SJCRH30 (cell line): ENCODE results near the gene ATP5F1E. TPM values are rescaled to one million over a fixed set of nuclear protein-coding genes. Genes with fewer than 3 reads are reported as not detected.
A peak's percentile ranks its signal among the peaks of the same experiment; 100 is the strongest.

Source experiments
- DNase-seq, 2 experiments: peaks; one replicate each; pipeline ENCODE4 v3.0.0-alpha.2; 2015 to 2020
- H3K27ac ChIP-seq: fragments of 250-450 bp; sonication (Bioruptor Pico); 2 replicates; pipeline ENCODE4 v1.5.1; 2020; ENCODE audit warnings: mild to moderate bottlenecking, moderate library complexity
- H3K27me3 ChIP-seq: fragments of 250-450 bp; sonication (Bioruptor Pico); 2 replicates; pipeline ENCODE4 v1.5.1; 2020; ENCODE audit warnings: mild to moderate bottlenecking, moderate library complexity
- H3K36me3 ChIP-seq: fragments of 250-450 bp; sonication (Bioruptor Pico); 2 replicates; pipeline ENCODE4 v1.5.1; 2020; ENCODE audit warnings: mild to moderate bottlenecking, moderate library complexity
- H3K4me1 ChIP-seq: fragments of 250-450 bp; sonication (Bioruptor Pico); 2 replicates; pipeline ENCODE4 v1.5.1; 2020; ENCODE audit warnings: mild to moderate bottlenecking, moderate library complexity
- H3K4me3 ChIP-seq: fragments of 250-450 bp; sonication (Bioruptor Pico); 2 replicates; pipeline ENCODE4 v1.5.1; 2020; ENCODE audit warnings: mild to moderate bottlenecking, moderate library complexity
- H3K9me3 ChIP-seq: fragments of 250-450 bp; sonication (Bioruptor Pico); replicated peaks from 2 replicates; pipeline ENCODE4 v1.5.1; 2020; ENCODE audit warnings: mild to moderate bottlenecking, moderate library complexity
- total RNA-seq: library from RNA; depleted of rRNA; stranded (reverse); fragments of >200 nt; shearing (Covaris generic); gene quantifications from 2 replicates; pipeline ENCODE4 v1.2.3, GENCODE V29; 2014; rRNA removed

The ATP5F1E gene
- total RNA-seq: 124 and 133 TPM in 2 replicates

GRCh38 chr20:59032023-59032712 lies at the start of gene ATP5F1E:
ATP5F1E (minus strand) TSS chr20:59032335; CDS start chr20:59032251, 84 bp downstream.
- H3K27ac ChIP-seq: peak within 1 kb of the TSS; percentile 85
- H3K4me3 ChIP-seq: peak within 1 kb of the TSS; percentile 93
- peak; percentile 99 to 100 for DNase-seq
- H3K9me3 ChIP-seq: no peaks in the 10 kb centered on the region
- H3K36me3 ChIP-seq: peaks cover 76% of the 10 kb centered on the region
- H3K27me3 ChIP-seq: no peaks in the 10 kb centered on the region
- H3K4me1 ChIP-seq: peaks cover 43% of the 10 kb centered on the region

GRCh38 chr20:59081036-59081435 lies 48.9 kb upstream of the ATP5F1E start:
- H3K4me1 ChIP-seq: peaks cover 30% of the 10 kb centered on the region
- no peak overlapping the region for H3K27ac ChIP-seq
- no peak for DNase-seq
- H3K4me3 ChIP-seq: no peak overlapping the region
- no peaks in the 10 kb centered on the region for H3K9me3 ChIP-seq
- H3K27me3 ChIP-seq: no peaks in the 10 kb centered on the region
- no peaks in the 10 kb centered on the region for H3K36me3 ChIP-seq

- peak in 1 of 2 experiments; percentile 32 for DNase-seq
- H3K4me3 ChIP-seq: no peak overlapping the region
- H3K27me3 ChIP-seq: no peaks in the 10 kb centered on the region
- no peaks in the 10 kb centered on the region for H3K9me3 ChIP-seq
- no peaks in the 10 kb centered on the region for H3K36me3 ChIP-seq
- no peak overlapping the region for H3K27ac ChIP-seq
- H3K4me1 ChIP-seq: peaks cover 25% of the 10 kb centered on the region
Measured at GRCh38 chr20:59078231-59078630, 46.1 kb upstream of the ATP5F1E start.

- Histone ChIP-seq H3K4me3 (no peak overlapping the region), H3K9me3 (no peaks in the 10 kb centered on the region), H3K27ac (no peak overlapping the region), H3K4me1 (peaks cover 20% of the 10 kb centered on the region), H3K36me3 (no peaks in the 10 kb centered on the region), H3K27me3 (no peaks in the 10 kb centered on the region)
- DNase-seq: no peak
Measured at GRCh38 chr20:59077705-59078104, 45.6 kb upstream of the ATP5F1E start.

- Histone ChIP-seq H3K27me3 (peaks cover 4% of the 10 kb centered on the region; the same call in 1 of the 2 replicates), H3K27ac (no peak overlapping the region), H3K4me3 (no peak overlapping the region), H3K4me1 (peaks cover 7% of the 10 kb centered on the region), H3K9me3 (no peaks in the 10 kb centered on the region), H3K36me3 (no peaks in the 10 kb centered on the region)
- no peak for DNase-seq
Measured at GRCh38 chr20:59075934-59076508, 43.9 kb upstream of the ATP5F1E start.

GRCh38 chr20:59074456-59074855 lies 42.3 kb upstream of the ATP5F1E start:
- peaks cover 7% of the 10 kb centered on the region for H3K4me1 ChIP-seq
- no peaks in the 10 kb centered on the region for H3K9me3 ChIP-seq
- no peak overlapping the region for H3K27ac ChIP-seq
- DNase-seq: no peak
- peaks cover 8% of the 10 kb centered on the region; the same call in 1 of the 2 replicates for H3K27me3 ChIP-seq
- no peaks in the 10 kb centered on the region for H3K36me3 ChIP-seq
- H3K4me3 ChIP-seq: no peak overlapping the region

GRCh38 chr20:59073582-59073981 lies 41.4 kb upstream of the ATP5F1E start:
- no peaks in the 10 kb centered on the region for H3K36me3 ChIP-seq
- H3K9me3 ChIP-seq: no peaks in the 10 kb centered on the region

GRCh38 chr20:59071216-59071615 lies 39.1 kb upstream of the ATP5F1E start:
- Histone ChIP-seq H3K4me3 (no peak overlapping the region), H3K9me3 (no peaks in the 10 kb centered on the region), H3K4me1 (no peaks in the 10 kb centered on the region), H3K27ac (no peak overlapping the region), H3K36me3 (no peaks in the 10 kb centered on the region), H3K27me3 (peaks cover 14% of the 10 kb centered on the region; the same call in 1 of the 2 replicates)
- DNase-seq: no peak

More at GRCh38 chr20:59073582-59073981, 41.4 kb upstream of the ATP5F1E start:
- no peak for DNase-seq
- no peak overlapping the region for H3K27ac ChIP-seq
- H3K4me3 ChIP-seq: no peak overlapping the region
- peaks cover 7% of the 10 kb centered on the region for H3K4me1 ChIP-seq
- H3K27me3 ChIP-seq: peaks cover 8% of the 10 kb centered on the region; the same call in 1 of the 2 replicates

- no peak overlapping the region for H3K4me3 ChIP-seq
- peaks cover 14% of the 10 kb centered on the region; the same call in 1 of the 2 replicates for H3K27me3 ChIP-seq
- H3K9me3 ChIP-seq: no peaks in the 10 kb centered on the region
- peaks cover 7% of the 10 kb centered on the region for H3K4me1 ChIP-seq
- H3K27ac ChIP-seq: no peak overlapping the region
- H3K36me3 ChIP-seq: no peaks in the 10 kb centered on the region
- no peak for DNase-seq
Measured at GRCh38 chr20:59069026-59069425, 36.9 kb upstream of the ATP5F1E start.

GRCh38 chr20:59068534-59068933 lies 36.4 kb upstream of the ATP5F1E start:
- no peak overlapping the region for H3K4me3 ChIP-seq
- H3K27me3 ChIP-seq: peaks cover 14% of the 10 kb centered on the region; the same call in 1 of the 2 replicates
- H3K27ac ChIP-seq: no peak overlapping the region
- H3K36me3 ChIP-seq: no peaks in the 10 kb centered on the region
- DNase-seq: no peak
- no peaks in the 10 kb centered on the region for H3K9me3 ChIP-seq
- H3K4me1 ChIP-seq: peaks cover 8% of the 10 kb centered on the region

GRCh38 chr20:59064214-59064722 lies 32.1 kb upstream of the ATP5F1E start:
- no peak overlapping the region for H3K27ac ChIP-seq
- peak in 1 of 2 experiments; percentile 45 for DNase-seq
- no peaks in the 10 kb centered on the region for H3K9me3 ChIP-seq
- H3K4me1 ChIP-seq: peaks cover 14% of the 10 kb centered on the region
- H3K36me3 ChIP-seq: no peaks in the 10 kb centered on the region
- 0 out of 2 replicates have a peak, but pooled peaks cover 6% of the 10 kb centered on the region for H3K27me3 ChIP-seq
- H3K4me3 ChIP-seq: no peak overlapping the region

- peak; percentile 61 to 79 for DNase-seq
- Histone ChIP-seq H3K27me3 (0 out of 2 replicates have a peak, but pooled peaks cover 6% of the 10 kb centered on the region), H3K27ac (no peak overlapping the region), H3K4me1 (peaks cover 14% of the 10 kb centered on the region), H3K4me3 (peak overlapping the region; percentile 16), H3K36me3 (no peaks in the 10 kb centered on the region), H3K9me3 (no peaks in the 10 kb centered on the region)
Measured at GRCh38 chr20:59063358-59064213, 31.5 kb upstream of the ATP5F1E start.

GRCh38 chr20:59062081-59062480 lies 29.9 kb upstream of the ATP5F1E start:
- H3K27me3 ChIP-seq: 0 out of 2 replicates have a peak, but pooled peaks cover 6% of the 10 kb centered on the region
- peaks cover 14% of the 10 kb centered on the region for H3K4me1 ChIP-seq
- H3K4me3 ChIP-seq: no peak overlapping the region
- no peak for DNase-seq
- no peak overlapping the region for H3K27ac ChIP-seq
- no peaks in the 10 kb centered on the region for H3K9me3 ChIP-seq
- no peaks in the 10 kb centered on the region for H3K36me3 ChIP-seq

- Histone ChIP-seq H3K27me3 (no peaks in the 10 kb centered on the region), H3K36me3 (no peaks in the 10 kb centered on the region), H3K9me3 (no peaks in the 10 kb centered on the region), H3K4me3 (no peak overlapping the region), H3K4me1 (peaks cover 14% of the 10 kb centered on the region; the same call in 1 of the 2 replicates), H3K27ac (no peak overlapping the region)
- DNase-seq: peak in 1 of 2 experiments; percentile 39
Measured at GRCh38 chr20:59055302-59055701, 23.2 kb upstream of the ATP5F1E start.
